ENCODE measurements around the gene SPRR1A.

Gene SPRR1A

GRCh38 chr1:152998476-152998875, 14.6 kb downstream of the SPRR1A start:
- no peak overlapping the region for H3K27ac ChIP-seq (replicated peaks)
- DNase-seq (ENCODE audit: low read depth in 1 of 2, low spot score in 1 of 2), result no peak
- no peaks in the 10 kb centered on the region for H3K27me3 ChIP-seq (ENCODE audit: insufficient read depth, poor library complexity, severe bottlenecking)
- no peak overlapping the region for H3K4me3 ChIP-seq (replicated peaks; ENCODE audit: insufficient read depth, low read length)
- TF ChIP-seq GABPA (IDR thresholded peaks at IDR 0.05; ENCODE audit: low read depth), result no peak
- no peak for TF ChIP-seq POLR2AphosphoS5 (IDR thresholded peaks at IDR 0.05; ENCODE audit: low read depth)
- TF ChIP-seq SPI1 (IDR thresholded peaks at IDR 0.05; ENCODE audit: borderline replicate concordance, low read depth), result no peak
- no peak for TF ChIP-seq REST (IDR thresholded peaks at IDR 0.05; ENCODE audit: insufficient replicate concordance, low read depth)
- TF ChIP-seq CTCF (IDR thresholded peaks at IDR 0.05; ENCODE audit: insufficient read depth, low read length), result no peak

DNA sequence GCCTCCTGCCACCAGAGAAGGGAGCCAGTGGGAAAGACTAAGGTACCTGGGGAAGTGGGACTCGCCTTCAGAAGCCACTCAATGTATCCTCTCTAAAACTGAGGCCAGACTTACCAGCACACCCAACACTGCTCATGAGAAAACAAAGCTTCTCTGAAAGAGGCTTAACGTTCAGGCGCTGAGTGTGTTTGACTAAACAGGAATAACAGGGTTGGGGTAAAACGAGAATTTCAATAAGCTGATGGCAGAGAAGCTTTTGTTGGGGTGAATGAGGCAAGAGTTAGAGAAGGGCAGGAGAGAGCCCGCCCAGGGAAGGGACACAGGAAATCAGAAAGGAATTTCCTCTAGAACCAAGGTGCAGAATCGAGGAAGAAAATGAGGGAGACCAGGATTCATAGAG, 15.9 kb downstream of the SPRR1A start:
- Histone ChIP-seq H3K27ac (replicated peaks) (no peak overlapping the region), H3K27me3 (ENCODE audit: insufficient read depth, poor library complexity, severe bottlenecking) (no peaks in the 10 kb centered on the region), H3K4me3 (replicated peaks; ENCODE audit: insufficient read depth, low read length) (no peak overlapping the region)
- TF ChIP-seq REST (IDR thresholded peaks at IDR 0.05; ENCODE audit: insufficient replicate concordance, low read depth), result no peak
- TF ChIP-seq POLR2AphosphoS5 (IDR thresholded peaks at IDR 0.05; ENCODE audit: low read depth), result no peak
- TF ChIP-seq SPI1 (IDR thresholded peaks at IDR 0.05; ENCODE audit: borderline replicate concordance, low read depth), result no peak
- DNase-seq (ENCODE audit: low read depth in 1 of 2, low spot score in 1 of 2), result no peak

GRCh38 chr1:153000294-153000693, 16.4 kb downstream of the SPRR1A start:
- TF ChIP-seq REST (IDR thresholded peaks at IDR 0.05; ENCODE audit: insufficient replicate concordance, low read depth) (no peak), CTCF (IDR thresholded peaks at IDR 0.05; ENCODE audit: insufficient read depth, low read length) (no peak), GABPA (IDR thresholded peaks at IDR 0.05; ENCODE audit: low read depth) (no peak), POLR2AphosphoS5 (IDR thresholded peaks at IDR 0.05; ENCODE audit: low read depth) (no peak), SPI1 (IDR thresholded peaks at IDR 0.05; ENCODE audit: borderline replicate concordance, low read depth) (no peak)
- no peaks in the 10 kb centered on the region for H3K27me3 ChIP-seq (ENCODE audit: insufficient read depth, poor library complexity, severe bottlenecking)

GRCh38 chr1:153001382-153001781, 17.5 kb downstream of the SPRR1A start, which contains the start of gene SPRR3:
TSS of gene SPRR3 (plus strand) at chr1:153001749. CDS start at chr1:153003021, 1,272 bp downstream.
- H3K4me3 ChIP-seq (replicated peaks; ENCODE audit: insufficient read depth, low read length), result no peak within 1 kb of the TSS
- no peak within 1 kb of the TSS for H3K27ac ChIP-seq (replicated peaks)
- H3K27me3 ChIP-seq (ENCODE audit: insufficient read depth, poor library complexity, severe bottlenecking), result no peaks in the 10 kb centered on the region
- no peak for DNase-seq (ENCODE audit: low read depth in 1 of 2, low spot score in 1 of 2)
- TF ChIP-seq SPI1 (IDR thresholded peaks at IDR 0.05; ENCODE audit: borderline replicate concordance, low read depth) (no peak), GABPA (IDR thresholded peaks at IDR 0.05; ENCODE audit: low read depth) (no peak), REST (IDR thresholded peaks at IDR 0.05; ENCODE audit: insufficient replicate concordance, low read depth) (no peak), CTCF (IDR thresholded peaks at IDR 0.05; ENCODE audit: insufficient read depth, low read length) (no peak), POLR2AphosphoS5 (IDR thresholded peaks at IDR 0.05; ENCODE audit: low read depth) (no peak)

More at GRCh38 chr1:153000294-153000693, 16.4 kb downstream of the SPRR1A start:
- no peak for DNase-seq (ENCODE audit: low read depth in 1 of 2, low spot score in 1 of 2)
- no peak overlapping the region for H3K4me3 ChIP-seq (replicated peaks; ENCODE audit: insufficient read depth, low read length)
- no peak overlapping the region for H3K27ac ChIP-seq (replicated peaks)

All from HL-60 (cell line).